ENCODE measurements around the gene NOCT.
"Not testable (repeated sequence)": the region's sequence is repeated elsewhere in the genome, so short reads cannot be mapped to it uniquely, and the experiment has no call there.

The NOCT gene

GRCh38 chr4:139020384-139020783, 4.8 kb downstream of the NOCT start:
- no peak overlapping the region for H3K27ac ChIP-seq

GRCh38 chr4:139021071-139021470, 5.5 kb downstream of the NOCT start:
- H3K27ac ChIP-seq: not testable (repeated sequence)

More at GRCh38 chr4:139020384-139020783, 4.8 kb downstream of the NOCT start:
- TF ChIP-seq ZFX (IDR thresholded peaks at IDR 0.05; ENCODE audit: borderline replicate concordance) (no peak), CTCF (IDR thresholded peaks at IDR 0.05) (no peak)

DNA sequence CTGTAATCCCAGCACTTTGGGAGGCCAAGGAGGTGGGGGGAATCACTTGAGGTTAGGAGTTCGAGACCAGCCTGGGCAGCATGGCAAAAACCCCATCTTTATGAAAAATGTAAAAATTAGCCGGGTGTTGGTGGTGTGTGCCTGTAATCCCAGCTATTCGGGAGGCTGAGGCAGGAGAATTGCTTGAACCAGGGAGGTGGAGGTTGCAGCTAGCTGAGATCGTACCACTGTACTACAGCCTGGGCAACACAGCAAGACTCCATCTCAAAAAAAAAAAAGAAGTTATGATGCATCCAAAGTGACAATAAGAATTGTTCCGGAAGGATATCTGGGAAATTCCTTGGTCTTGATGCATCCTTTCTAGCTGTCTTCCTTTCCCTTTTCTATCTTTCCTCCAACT, 7.3 kb downstream of the NOCT start:
- no peak overlapping the region for H3K27ac ChIP-seq
- TF ChIP-seq ZFX (IDR thresholded peaks at IDR 0.05; ENCODE audit: borderline replicate concordance): no peak
- TF ChIP-seq CTCF (IDR thresholded peaks at IDR 0.05): no peak

- TF ChIP-seq ZFX (IDR thresholded peaks at IDR 0.05; ENCODE audit: borderline replicate concordance) (no peak), CTCF (IDR thresholded peaks at IDR 0.05) (no peak)
- no peak overlapping the region for H3K27ac ChIP-seq
Measured at GRCh38 chr4:139024686-139025085, 9.1 kb downstream of the NOCT start.

DNA sequence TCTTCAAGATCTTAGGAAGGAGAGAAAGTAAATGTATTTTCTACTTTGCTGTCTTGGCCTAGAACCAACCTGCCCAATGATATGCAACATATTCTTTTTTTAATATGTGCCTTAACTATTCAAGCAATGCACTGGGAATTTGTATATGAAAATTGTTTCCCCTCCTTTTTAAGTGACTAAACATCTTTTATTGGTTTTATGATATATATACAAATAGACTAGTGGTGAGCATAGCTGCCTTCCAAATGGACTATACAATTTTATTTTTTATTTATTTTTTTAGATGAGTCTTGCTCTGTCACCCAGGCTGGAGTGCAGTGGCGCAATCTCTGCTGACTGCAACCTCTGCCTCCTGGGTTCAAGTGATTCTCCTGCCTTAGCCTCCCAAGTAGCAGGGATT, 10.3 kb downstream of the NOCT start:
- TF ChIP-seq ZFX (IDR thresholded peaks at IDR 0.05; ENCODE audit: borderline replicate concordance) (no peak), CTCF (IDR thresholded peaks at IDR 0.05) (no peak)
- no peak overlapping the region for H3K27ac ChIP-seq

GRCh38 chr4:139027776-139028175, 12.2 kb downstream of the NOCT start:
- TF ChIP-seq ZFX (IDR thresholded peaks at IDR 0.05; ENCODE audit: borderline replicate concordance) (no peak), CTCF (IDR thresholded peaks at IDR 0.05) (no peak)
- H3K27ac ChIP-seq: peak overlapping the region; percentile 45

- peak overlapping the region; percentile 45 for H3K27ac ChIP-seq
- TF ChIP-seq CTCF (IDR thresholded peaks at IDR 0.05) (no peak), ZFX (IDR thresholded peaks at IDR 0.05; ENCODE audit: borderline replicate concordance) (no peak)
Measured at GRCh38 chr4:139028191-139028661, 12.6 kb downstream of the NOCT start.

GRCh38 chr4:139029866-139030363, 14.3 kb downstream of the NOCT start:
- H3K27ac ChIP-seq: not testable (repeated sequence)

Data from 22Rv1 (cell line).